Omental fat pad (tissue), 4 donors: ENCODE data around the gene PARM1. TPM values are rescaled to one million over a fixed set of nuclear protein-coding genes. Genes with fewer than 3 reads are reported as not detected.

Experiments used
- ATAC-seq: fragments of 150-250 bp; one replicate; pipeline ENCODE4 v1.9.1; 2016; ENCODE audit warnings: mild to moderate bottlenecking, moderate library complexity; ENCODE audit not compliant: low FRiP score
- DNase-seq: peaks from one replicate; pipeline ENCODE4 v3.0.0-alpha.2; 2019; ENCODE audit warnings: low spot score
- total RNA-seq, 4 donors: library from RNA; depleted of rRNA; stranded (reverse); fragments of >200 nt; gene quantifications; one replicate each; pipeline ENCODE4 v1.1.0, GENCODE V29; 2016
- TF ChIP-seq, protein P1 (sequence below), 3 donors: fragments of 450-650 bp; IDR thresholded peaks; one replicate each; pipeline ENCODE4 v1.5.1; 2016 to 2017; ENCODE audit warnings: antibody characterized with exemption in 3 of 3, mild to moderate bottlenecking in 3 of 3, moderate library complexity in 2 of 3

The PARM1 gene
- total RNA-seq, 4 donors from 2014 or later, result 25.4 to 99.8 (median 32.6) TPM

DNA sequence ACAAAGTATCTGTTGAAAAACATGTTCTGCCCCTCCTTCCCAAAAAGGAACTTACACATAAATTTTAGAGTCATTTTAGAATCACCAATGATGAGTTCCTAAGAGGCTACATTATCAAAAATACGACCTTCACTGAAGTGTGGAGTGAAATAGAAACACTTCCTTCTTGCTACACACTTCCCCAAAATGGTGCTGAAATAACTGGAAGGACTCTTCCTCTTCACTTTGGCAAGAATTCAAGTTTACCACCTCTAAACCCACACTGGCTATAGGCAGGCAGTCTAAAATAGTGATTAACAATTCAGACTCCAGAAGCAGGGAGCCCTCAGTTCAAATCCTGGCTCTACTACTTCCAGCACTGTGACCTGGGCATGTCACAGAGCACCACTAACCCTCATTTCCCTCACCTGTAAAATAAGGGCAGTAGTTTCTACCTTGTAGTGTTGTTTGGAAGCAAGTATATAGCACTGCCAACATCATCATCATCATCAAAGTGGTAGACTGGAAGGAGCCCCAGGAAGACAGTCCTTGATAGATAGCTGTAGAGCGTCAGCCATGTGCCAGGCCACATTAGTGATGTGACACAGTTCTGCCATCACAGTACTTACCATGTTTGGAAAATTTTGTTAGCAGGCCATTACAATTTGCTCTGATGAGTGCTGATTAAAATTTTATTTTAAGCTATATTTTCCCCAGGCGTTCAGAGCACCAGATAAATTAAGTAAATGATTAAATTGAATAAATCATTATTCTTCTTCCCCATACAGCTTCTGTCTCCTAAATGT, 103.3 kb downstream of the PARM1 start:
- DNase-seq (no peak), ATAC-seq (no peak)
- TF ChIP-seq, protein P1, sequence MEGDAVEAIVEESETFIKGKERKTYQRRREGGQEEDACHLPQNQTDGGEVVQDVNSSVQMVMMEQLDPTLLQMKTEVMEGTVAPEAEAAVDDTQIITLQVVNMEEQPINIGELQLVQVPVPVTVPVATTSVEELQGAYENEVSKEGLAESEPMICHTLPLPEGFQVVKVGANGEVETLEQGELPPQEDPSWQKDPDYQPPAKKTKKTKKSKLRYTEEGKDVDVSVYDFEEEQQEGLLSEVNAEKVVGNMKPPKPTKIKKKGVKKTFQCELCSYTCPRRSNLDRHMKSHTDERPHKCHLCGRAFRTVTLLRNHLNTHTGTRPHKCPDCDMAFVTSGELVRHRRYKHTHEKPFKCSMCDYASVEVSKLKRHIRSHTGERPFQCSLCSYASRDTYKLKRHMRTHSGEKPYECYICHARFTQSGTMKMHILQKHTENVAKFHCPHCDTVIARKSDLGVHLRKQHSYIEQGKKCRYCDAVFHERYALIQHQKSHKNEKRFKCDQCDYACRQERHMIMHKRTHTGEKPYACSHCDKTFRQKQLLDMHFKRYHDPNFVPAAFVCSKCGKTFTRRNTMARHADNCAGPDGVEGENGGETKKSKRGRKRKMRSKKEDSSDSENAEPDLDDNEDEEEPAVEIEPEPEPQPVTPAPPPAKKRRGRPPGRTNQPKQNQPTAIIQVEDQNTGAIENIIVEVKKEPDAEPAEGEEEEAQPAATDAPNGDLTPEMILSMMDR (IDR thresholded peaks at IDR 0.05), result no peak

DNA sequence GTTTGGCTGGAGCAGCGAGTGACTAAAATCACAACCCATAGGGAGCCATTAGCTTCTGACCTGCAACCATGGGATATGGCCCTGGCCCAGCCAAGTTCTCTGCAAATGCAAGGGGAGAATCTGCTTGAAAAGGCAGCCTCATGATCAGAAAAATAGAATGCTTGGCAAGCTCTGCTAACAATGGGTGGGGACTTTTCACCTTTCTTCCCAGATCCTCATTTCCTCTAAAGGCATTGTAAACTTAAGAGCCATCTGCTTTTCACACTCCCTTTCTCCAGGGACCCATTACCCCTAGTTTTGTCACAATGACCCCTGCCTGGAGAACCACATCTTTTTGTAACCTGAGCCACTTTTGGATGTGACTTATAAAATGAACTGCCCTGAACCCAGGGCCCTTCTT, 104.3 kb downstream of the PARM1 start:
- DNase-seq, result no peak
- TF ChIP-seq, protein P1 (IDR thresholded peaks at IDR 0.05), result no peak
- no peak for ATAC-seq

DNA sequence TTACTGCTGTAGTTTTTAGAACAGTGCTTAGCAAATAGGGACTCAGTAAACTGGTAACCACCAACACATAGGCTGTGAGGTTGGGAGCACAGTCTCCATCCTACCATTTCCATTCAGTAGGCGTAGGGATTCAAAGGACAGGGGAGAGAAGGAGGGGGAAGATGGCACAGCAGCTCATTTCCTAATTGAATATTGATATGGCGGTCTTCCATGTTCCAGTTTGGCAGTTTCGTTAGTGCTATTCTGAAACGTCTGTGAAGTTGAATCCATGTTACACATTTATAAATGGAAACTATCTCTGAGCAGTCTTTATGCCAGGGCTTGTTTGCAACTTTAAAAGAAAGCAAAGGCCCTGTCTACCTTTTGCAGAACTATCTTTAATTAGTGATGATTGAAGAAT, 105.5 kb downstream of the PARM1 start:
- ATAC-seq (no peak), DNase-seq (no peak)
- TF ChIP-seq, protein P1 (IDR thresholded peaks at IDR 0.05), result no peak

DNA sequence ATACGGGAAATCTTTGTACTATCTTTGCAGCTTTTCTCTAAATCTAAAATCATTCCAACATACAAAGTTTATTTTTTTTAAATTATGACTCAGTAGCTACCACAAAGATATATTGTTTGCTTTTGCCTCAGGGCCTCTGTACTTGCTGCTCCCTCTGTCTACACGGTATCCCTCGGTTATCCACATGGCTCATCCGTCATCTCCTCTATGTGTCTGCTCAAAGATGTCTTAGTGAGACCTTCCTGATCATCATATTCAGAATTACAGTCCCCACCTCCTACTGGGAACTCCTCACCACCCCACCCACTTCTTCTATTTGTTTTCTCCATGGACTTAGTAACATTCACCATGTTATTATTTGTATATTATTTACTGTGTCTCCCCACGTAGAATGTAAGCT, 107.8 kb downstream of the PARM1 start:
- ATAC-seq (no peak), DNase-seq (no peak)
- TF ChIP-seq, protein P1 (IDR thresholded peaks at IDR 0.05), result no peak

DNA sequence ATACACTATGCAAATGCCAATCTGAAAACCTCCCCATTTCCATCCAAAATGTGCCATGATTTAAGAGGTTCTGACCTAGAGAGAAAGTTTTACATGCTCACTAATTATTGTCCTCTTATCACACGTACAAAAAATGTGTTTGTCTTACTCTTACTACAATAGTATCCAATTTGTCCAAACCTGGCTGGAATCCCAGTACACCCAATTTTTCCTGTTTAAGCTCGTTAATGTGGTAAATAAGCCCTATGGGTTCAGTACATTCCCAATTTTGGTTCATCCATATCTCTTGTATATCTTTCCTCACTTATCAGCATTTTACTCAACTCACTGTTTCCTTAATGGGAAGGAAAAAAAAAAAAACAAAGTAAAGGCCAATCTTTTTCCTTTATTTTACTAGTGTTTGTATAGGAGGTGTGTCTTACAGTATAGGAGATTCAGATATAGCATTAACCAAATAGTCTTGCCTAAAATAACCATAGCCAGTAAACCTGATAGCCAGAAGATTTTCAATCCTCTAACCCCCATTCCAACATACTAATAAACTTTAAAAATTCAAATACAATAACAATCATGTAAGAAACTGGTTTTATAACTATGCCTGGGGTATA, 109.8 kb downstream of the PARM1 start:
- DNase-seq (no peak), ATAC-seq (no peak)
- TF ChIP-seq, protein P1 (IDR thresholded peaks at IDR 0.05), result no peak

DNA sequence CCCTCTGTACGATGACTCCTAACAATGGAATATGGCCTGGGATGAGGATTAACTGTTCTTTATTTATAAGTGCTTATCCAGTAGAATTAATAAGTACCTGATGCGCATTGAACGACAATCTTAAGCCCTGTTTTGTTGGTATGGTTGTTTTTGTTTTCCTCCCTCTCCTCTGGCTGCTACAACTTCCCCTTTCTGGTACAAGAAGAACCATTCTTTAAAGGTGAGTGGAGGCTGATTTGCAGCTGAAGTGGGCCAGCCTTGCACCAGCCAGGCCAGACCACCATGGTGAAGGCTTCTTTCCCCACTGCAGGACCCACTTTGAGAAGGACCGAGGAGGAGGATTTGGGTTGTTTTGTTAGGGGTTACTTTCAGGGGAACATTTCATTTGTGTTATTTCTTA, 113.3 kb downstream of the PARM1 start:
- DNase-seq (no peak), ATAC-seq (no peak)
- TF ChIP-seq, protein P1 (IDR thresholded peaks at IDR 0.05), result no peak

DNA sequence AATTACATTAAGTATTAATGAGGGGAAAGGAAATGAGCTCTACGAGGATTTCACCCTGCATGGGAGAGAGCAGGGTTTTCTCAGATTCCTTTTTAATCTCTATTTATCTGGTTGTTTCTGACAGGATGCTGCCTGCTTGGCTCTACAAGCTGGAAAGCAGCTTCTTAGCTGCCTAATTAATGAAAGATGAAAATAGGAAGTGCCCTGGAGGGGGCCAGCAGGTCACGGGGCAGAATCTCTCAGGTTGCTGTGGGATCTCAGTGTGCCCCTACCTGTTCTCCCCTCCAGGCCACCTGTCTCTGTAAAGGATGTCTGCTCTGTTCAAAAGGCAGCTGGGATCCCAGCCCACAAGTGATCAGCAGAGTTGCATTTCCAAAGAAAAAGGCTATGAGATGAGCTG, 113.7 kb downstream of the PARM1 start:
- ATAC-seq, result no peak
- DNase-seq, result no peak
- TF ChIP-seq, protein P1 (IDR thresholded peaks at IDR 0.05), result no peak
